ENCODE data around the gene FCGR3A.
"Not testable (repeated sequence)": the region's sequence is repeated elsewhere in the genome, so short reads cannot be mapped to it uniquely, and the experiment has no call there.

- TF ChIP-seq CTCF (conservative IDR thresholded peaks at IDR 0.05 in 1 of 2, IDR thresholded peaks at IDR 0.05 in 1 of 2; ENCODE audit: extremely low read depth in 1 of 2, insufficient read depth in 1 of 2, low read depth in 1 of 2, low read length in 2 of 2); EZH2 (IDR thresholded peaks at IDR 0.05; ENCODE audit: borderline replicate concordance, low read length): not testable (repeated sequence)
Measured at GRCh38 chr1:161582882-161583281, 33.3 kb upstream of the FCGR3A start.
